Daoy (cell line): ENCODE data around the gene SMCO2. TPM values are rescaled to one million over a fixed set of nuclear protein-coding genes. Genes with fewer than 3 reads are reported as not detected.
"Not testable (repeated sequence)": the region's sequence is repeated elsewhere in the genome, so short reads cannot be mapped to it uniquely, and the experiment has no call there.

Experiments
- DNase-seq: peaks from one replicate; pipeline ENCODE4 v3.0.0-alpha.2; 2015; ENCODE audit warnings: low read depth
- total RNA-seq: library from RNA; depleted of rRNA; stranded (reverse); fragments of >200 nt; shearing (Covaris generic); gene quantifications from 2 replicates; pipeline ENCODE4 v1.2.3, GENCODE V29; 2014

The SMCO2 gene
- total RNA-seq, 1 experiment from 2014 or later = not detected

GRCh38 chr12:27524839-27525753, 78.6 kb downstream of the SMCO2 start:
- peak; percentile 83 for DNase-seq

DNA sequence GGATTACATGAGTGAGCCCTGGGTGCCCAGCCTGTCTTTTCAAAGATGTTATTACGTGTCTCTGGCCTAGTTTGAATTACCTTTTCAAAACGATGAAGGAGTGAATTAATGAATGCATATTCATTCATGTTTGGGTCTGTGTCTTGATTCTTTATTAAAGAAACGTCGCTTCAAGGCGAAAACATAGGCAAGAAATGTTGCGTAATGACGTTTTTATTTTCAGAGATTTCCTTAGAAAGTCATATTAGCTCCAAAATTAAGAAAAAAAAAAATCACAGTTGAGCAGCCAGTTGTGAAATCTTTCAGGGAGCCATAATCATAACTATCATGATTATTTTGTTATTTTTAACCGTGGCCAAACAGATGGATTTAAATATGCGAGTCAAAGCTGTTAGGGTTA, 81.0 kb downstream of the SMCO2 start:
- DNase-seq = no peak

DNA sequence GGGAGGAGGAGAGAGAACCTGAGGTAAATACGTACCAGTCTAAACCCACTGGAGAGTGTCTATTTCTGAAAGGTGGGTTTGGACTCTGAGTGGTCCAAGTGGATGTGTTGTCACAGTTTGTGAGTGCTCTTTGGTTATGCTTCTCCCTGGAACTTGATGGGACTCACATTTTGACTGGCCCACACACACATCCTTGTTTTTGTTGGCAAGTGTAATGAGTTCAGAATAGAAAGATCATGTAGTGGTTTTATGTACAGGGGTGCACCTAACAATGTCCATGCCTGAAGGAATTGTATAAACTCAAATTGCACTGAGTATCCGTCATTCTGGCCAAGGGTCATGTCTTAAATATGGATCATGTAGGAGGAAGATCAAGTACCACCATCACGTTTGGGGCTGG, 82.3 kb downstream of the SMCO2 start:
- DNase-seq = no peak

- DNase-seq = no peak
These were observed 83.8 kb downstream of the SMCO2 start for GRCh38 chr12:27530157-27530922.

GRCh38 chr12:27531896-27532295, 85.4 kb downstream of the SMCO2 start:
- DNase-seq = no peak

DNA sequence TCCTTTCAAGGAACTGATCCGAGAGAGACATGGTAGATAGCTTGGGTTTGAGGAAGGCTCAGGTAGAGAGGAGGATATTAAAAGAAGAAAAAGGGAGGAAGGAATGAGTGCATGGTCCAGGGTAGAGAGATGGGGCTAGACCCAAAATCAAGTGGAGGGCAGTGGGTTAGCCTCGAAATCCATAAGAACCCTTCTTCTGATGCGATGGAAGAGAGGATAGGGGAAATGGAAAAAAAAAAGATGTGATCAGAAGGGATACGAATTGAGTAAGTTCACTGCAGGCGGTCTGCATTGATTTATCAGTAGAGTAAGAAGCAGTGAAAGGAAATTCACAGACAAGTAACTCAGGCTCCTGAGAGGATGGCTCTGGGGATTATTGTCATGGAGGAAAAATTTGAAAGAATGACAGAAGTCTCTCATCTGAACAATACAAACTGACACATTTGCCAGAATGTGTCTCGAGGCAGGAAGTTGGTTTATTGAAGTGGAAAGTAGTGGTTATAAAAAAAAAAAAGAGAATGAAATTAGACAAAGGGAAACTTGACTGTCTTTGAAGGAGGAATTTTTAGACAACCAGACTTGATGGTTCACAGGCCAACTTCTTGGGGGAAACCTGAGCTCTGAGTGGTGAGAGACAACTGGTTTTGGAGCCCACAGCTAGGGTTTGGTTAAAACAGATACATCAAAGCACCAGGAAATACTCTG, 87.7 kb downstream of the SMCO2 start:
- DNase-seq = no peak

- no peak for DNase-seq
These were observed 88.2 kb downstream of the SMCO2 start for GRCh38 chr12:27534765-27535161.

DNA sequence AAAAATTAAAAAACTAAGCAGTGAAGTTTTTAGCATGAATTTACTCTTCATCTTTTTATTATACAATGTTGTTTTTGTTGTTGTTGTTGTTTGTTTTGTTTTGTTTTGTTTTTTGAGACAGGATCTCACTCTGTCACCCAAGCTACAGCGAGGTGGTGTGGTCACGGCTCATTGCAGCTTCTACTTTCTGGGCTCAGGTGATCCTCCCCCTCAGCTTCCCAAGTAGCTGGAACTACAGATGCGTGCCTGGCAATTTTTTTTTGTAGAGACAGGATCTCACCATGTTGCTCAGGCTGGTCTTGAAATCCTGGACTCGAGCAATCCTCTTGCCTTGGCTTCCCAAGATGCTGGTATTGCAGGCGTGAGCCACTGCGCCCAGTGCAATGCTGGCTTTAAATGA, 88.8 kb downstream of the SMCO2 start:
- DNase-seq = no peak

- no peak for DNase-seq
These were observed 91.5 kb downstream of the SMCO2 start for GRCh38 chr12:27537855-27538675.

GRCh38 chr12:27539191-27539631, 92.7 kb downstream of the SMCO2 start:
- no peak for DNase-seq

DNA sequence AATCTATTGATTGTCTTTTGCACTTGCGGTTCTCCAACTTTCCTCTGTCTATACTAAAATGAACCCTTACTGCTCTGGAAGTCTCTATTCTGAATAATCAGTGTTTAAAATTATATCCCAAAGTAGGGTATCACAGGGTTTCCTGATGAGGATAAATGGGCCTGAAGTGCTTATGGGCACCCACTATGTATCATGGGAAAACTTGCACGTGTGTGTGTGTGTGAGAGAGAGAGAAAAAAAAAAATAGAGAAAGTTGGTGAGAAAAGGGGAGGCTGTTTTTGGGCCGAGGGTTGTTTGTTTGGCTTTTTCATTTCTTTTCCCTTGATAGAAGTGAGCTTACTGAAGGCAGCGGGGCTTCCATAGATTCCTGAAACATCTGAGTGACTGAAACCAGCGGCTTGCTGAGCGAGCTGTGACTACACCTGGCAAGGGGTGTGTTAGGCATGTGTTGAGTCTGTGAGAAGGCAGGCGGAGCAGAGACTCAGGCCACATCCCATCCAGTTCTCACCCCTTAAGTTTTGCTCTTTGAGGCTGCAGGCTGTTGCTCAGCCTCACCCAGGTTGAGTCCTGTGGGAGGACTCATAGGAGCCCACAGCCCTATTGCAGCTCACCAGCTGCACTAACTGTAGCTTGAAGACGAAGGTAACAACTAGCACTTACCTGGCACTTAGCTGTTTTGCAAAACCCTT, 94.6 kb downstream of the SMCO2 start:
- DNase-seq = no peak

GRCh38 chr12:27542628-27543027, 96.1 kb downstream of the SMCO2 start:
- DNase-seq = peak; percentile 59

DNA sequence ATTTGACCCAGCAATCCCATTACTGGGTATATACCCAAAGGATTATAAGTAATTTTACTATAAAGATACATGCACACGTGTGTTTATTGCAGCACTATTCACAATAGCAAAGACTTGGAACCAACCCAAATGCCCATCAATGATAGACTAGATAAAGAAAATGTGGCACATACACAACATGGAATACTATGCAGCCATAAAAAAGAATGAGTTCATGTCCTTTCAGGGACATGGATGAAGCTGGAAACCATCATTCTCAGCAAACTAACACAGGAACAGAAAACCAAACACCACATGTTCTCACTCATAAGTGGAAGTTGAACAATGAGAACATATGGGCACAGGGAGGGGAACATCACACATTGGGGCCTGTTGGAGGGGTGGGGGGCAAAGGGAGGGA, 98.3 kb downstream of the SMCO2 start:
- not testable (repeated sequence) for DNase-seq

DNA sequence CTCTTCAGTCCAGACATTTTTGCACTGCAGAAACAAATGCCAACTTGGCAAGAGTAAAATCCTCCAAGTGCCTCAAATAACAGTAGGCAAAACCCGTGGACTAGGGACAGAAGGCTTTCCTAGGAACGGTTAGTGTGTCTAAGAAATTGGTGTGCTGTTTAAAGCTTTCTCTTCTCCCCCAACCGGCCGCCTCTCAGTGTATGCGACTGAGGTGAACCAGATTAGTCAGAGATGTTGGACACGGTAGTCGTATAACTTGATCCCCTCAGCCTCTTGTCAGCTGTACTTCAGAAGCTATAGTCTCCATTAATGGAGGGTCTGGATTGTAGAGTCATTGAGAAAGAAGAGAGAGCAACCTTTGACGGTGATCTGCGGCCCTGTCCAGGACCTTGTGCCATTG, 99.1 kb downstream of the SMCO2 start:
- DNase-seq = no peak

DNA sequence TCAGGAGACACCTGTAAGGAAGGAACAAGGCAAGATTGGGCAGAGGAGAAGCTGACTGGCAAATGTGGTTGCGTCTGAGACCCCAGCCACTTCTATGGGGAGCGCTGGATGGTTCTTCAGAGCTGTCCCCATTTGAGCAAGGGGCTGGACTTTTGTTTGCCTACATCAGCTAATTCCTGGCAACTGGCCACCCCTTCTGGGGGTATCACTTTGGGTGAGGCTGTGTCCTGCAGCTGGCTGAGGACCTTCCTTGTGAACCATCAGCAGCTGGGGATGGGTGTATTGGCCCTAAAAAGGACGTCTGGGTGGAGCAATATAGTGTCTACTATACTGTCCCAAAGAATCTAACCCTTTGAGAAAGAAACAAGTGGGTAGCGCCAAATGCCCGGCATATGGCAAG, 101.1 kb downstream of the SMCO2 start:
- no peak for DNase-seq

DNA sequence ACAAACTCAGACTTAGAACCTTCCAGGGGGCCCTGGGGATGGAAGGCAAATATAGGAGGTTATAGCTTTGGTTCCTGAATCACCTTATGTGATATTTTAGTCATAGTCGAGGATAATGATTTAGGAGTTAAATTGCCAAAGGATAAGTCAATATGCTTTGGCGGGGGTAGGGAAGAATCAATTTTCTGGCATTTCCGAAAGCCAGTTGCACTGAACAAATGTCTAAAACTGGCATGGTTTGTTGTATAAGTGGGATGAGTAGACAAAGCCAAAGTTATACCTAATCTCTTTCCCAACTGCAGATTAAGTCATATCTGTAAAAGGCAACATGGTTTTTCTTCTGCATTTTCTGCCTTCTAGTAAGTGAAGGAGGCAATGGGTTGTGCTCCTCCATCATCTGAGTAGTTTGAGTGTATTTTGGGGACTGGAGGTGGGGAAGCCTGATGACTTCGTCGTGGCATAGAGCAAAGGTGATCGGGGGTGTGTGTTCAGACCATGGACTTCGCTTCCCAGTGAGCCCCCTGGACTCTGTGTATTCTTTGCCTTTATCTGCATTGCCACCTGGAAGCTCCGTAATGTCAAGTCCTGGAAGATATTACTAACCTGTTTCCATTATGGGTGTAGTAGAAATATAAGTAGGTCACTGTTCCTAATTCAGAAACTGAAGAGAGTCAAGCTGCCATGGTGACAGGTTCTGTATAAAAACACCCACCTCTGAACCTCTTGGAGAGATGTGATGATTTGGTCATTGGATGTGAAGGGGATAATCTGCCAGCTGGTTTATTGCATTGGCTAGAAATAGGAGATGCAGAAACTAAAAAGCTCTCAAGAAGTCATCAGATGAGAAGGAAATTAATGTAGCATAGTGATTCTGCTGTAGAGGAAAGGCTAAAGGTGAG, 102.0 kb downstream of the SMCO2 start:
- DNase-seq = no peak

DNA sequence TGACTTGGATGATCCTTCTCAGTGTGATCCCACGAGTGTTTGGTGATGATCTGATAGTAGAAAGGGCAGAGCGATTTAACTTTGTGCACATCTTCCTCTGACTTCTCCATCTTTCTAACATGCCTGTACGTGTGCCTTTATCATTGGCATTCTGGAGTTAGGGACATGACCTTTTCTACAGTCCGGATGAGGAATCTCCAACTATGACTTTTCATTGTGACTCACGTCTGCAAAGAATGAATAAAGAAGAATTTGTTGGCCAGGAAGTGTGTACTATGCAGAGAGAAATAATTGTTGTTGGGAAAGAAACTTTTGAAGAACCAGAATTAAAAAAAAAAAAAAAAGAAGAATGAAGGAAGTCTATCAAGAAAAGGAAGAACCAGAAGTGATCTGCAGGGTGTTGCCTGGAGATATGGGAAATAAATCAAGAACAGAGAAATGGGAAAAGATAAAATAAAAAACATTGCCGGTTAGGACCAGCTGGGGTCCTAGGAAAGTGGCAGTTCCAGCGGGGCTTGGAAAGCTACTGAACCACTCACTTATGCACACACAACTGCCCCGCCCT, 102.8 kb downstream of the SMCO2 start:
- DNase-seq = peak; percentile 72

- peak; percentile 93 for DNase-seq
These were observed 103.5 kb downstream of the SMCO2 start for GRCh38 chr12:27549801-27550652.

DNA sequence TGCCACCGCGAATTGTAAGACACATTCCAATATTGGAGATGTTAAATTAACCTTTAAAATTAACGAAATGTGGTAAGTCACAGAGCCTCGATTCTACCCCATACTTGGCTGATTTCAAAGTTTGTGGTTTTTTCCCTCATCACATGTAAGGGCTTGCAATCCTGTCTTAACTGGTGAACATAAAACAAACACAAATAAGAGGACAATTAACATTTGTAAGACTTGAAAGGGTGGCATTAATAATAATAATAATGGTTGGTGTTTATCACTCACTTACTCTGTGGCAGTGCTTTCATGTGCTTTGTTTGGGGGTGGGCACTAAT, 104.1 kb downstream of the SMCO2 start:
- DNase-seq = no peak
